ENCODE results near the gene TPCN2.

The TPCN2 gene

DNA sequence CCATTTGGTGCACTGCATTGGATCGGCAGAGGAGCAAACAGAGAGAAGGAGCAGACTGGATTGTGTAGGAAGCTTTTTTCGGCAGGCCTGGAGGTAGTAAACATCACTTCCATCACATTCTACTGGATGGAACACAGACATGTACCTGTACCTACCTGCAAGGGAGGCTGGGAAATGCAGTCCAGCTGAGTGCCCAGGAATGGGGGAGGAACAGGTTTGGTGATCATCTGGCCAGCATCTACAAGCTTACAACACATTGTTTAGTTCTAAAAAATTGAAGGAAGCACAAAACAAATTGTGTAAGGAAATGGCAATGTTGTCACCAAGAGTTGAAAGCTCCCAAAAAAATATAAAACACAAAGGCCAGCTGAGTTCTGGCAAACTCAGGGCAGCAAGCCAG lies 126.1 kb downstream of the TPCN2 start:
- Mint-ChIP-seq H3K36me3 (ENCODE audit: low read depth) (no peaks in the 10 kb centered on the region), H3K27ac (no peak overlapping the region), H3K4me3 (no peak overlapping the region), H3K27me3 (ENCODE audit: low read depth) (no peaks in the 10 kb centered on the region), H3K9me3 (no peaks in the 10 kb centered on the region), H3K4me1 (ENCODE audit: low read depth) (no peaks in the 10 kb centered on the region)
- no peak for DNase-seq (ENCODE audit: low spot score)

GRCh38 chr11:69178819-69179482 lies 130.2 kb downstream of the TPCN2 start:
- Mint-ChIP-seq H3K36me3 (ENCODE audit: low read depth) (no peaks in the 10 kb centered on the region), H3K4me1 (ENCODE audit: low read depth) (no peaks in the 10 kb centered on the region), H3K27me3 (ENCODE audit: low read depth) (no peaks in the 10 kb centered on the region), H3K4me3 (no peak overlapping the region), H3K9me3 (no peaks in the 10 kb centered on the region), H3K27ac (no peak overlapping the region)
- DNase-seq (ENCODE audit: low spot score) = no peak

GRCh38 chr11:69180226-69180625 lies 131.5 kb downstream of the TPCN2 start:
- Mint-ChIP-seq H3K27me3 (ENCODE audit: low read depth) (no peaks in the 10 kb centered on the region), H3K4me1 (ENCODE audit: low read depth) (no peaks in the 10 kb centered on the region), H3K36me3 (ENCODE audit: low read depth) (no peaks in the 10 kb centered on the region), H3K9me3 (no peaks in the 10 kb centered on the region), H3K4me3 (no peak overlapping the region), H3K27ac (no peak overlapping the region)
- no peak for DNase-seq (ENCODE audit: low spot score)

GRCh38 chr11:69180726-69181125 lies 132.0 kb downstream of the TPCN2 start:
- Mint-ChIP-seq H3K27me3 (ENCODE audit: low read depth) (no peaks in the 10 kb centered on the region), H3K27ac (no peak overlapping the region), H3K36me3 (ENCODE audit: low read depth) (no peaks in the 10 kb centered on the region), H3K4me3 (no peak overlapping the region), H3K4me1 (ENCODE audit: low read depth) (no peaks in the 10 kb centered on the region), H3K9me3 (no peaks in the 10 kb centered on the region)
- DNase-seq (ENCODE audit: low spot score) = no peak

DNA sequence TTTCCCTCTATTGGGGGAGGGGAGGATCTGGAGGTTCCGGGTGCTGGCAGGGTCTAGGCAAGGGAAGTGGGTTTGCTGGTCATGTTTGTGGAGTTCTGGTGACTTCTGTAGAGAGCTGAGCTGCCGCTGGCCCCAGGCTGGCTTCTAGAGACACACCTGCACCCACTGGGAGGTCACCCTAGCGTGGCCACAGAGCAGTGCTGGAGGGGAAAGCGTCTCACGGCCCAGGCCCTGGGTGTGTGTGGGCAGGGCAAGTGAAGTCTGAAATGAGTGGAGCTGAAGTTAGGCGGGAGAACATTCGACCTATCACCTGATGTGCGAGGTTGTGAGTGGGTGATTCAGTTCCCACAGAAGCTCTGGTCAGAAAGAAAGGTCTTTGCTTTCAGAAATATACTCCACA lies 134.9 kb downstream of the TPCN2 start:
- H3K27me3 Mint-ChIP-seq (ENCODE audit: low read depth) = no peaks in the 10 kb centered on the region
- no peaks in the 10 kb centered on the region for H3K4me1 Mint-ChIP-seq (ENCODE audit: low read depth)
- no peaks in the 10 kb centered on the region for H3K9me3 Mint-ChIP-seq
- H3K27ac Mint-ChIP-seq = no peak overlapping the region
- H3K36me3 Mint-ChIP-seq (ENCODE audit: low read depth) = no peaks in the 10 kb centered on the region
- no peak for DNase-seq (ENCODE audit: low spot score)
- no peak overlapping the region for H3K4me3 Mint-ChIP-seq

Measured in T-helper 2 cell treated with Interferon-gamma antibody and Interleukin-4, amounts not matched to agents 5 μg/mL and 100 μg/mL, for 36 hours (primary cell).